ENCODE results near the gene ELF1. TPM values are rescaled to one million over a fixed set of nuclear protein-coding genes. Genes with fewer than 3 reads are reported as not detected.
"Not testable (repeated sequence)": the region's sequence is repeated elsewhere in the genome, so short reads cannot be mapped to it uniquely, and the experiment has no call there.

Gene ELF1
- total RNA-seq, 2 donors from 2014 or later, result 108 to 123 TPM

DNA sequence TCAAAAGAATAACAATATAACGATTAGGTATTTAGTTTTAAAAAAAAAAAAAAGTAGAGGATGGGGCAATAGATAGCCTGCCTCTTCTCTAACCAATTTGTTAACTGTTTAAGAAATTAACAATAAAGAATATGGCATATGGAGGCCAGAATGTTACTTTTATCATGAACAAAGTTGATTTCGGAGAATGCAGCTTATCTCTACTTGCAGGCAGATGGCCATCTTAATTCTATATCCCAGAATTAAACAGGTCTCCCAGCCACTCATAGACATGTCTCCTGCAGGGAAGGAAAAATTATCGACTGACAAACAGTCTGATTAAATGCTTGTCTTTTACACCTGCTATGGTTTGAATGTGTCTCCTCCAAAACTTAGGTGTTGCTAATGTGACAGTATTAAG lies 133.1 kb downstream of the ELF1 start:
- intact Hi-C loops (cut with DNase I), result no loop called here
- WGBS, result 87% methylated on average over 3 of the region's 3 CpGs

DNA sequence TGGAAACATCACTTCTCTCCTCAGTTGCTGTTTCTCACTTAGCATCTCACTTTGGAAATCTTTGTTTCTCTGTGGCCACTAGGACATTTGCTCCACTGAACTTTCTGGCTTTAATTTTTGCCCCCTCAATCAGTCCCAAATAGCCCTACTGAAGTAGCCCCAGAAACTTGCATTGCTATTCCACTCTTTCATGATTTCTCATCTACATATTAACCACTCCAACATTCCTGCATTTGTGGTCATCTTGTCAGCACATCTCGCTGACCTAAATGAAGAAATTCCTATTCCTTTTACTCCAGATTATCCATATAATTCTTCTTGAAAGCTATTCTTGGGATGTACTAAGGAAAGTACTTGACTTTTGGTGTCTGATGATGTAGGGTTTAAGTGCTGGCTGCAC lies 134.9 kb downstream of the ELF1 start:
- DNase-seq (ENCODE audit: low spot score); H3K4me3 ChIP-seq; H3K4me1 ChIP-seq (replicated peaks); H3K9me3 ChIP-seq; intact Hi-C loops (cut with DNase I); H3K27ac ChIP-seq; H3K27me3 ChIP-seq (replicated peaks; ENCODE audit: insufficient read depth); H3K36me3 ChIP-seq: not testable (repeated sequence)
- WGBS, result no CpG with 5 or more reads among the region's 1 CpG

More for the DNA sequence above, 133.1 kb downstream of the ELF1 start:
- Histone ChIP-seq H3K36me3 (no peaks in the 10 kb centered on the region), H3K9me3 (no peaks in the 10 kb centered on the region), H3K27me3 (replicated peaks; ENCODE audit: insufficient read depth) (no peaks in the 10 kb centered on the region), H3K4me3 (no peak overlapping the region), H3K4me1 (replicated peaks) (no peaks in the 10 kb centered on the region), H3K27ac (no peak overlapping the region)
- DNase-seq (ENCODE audit: low spot score), result no peak
- TF ChIP-seq, protein P1, sequence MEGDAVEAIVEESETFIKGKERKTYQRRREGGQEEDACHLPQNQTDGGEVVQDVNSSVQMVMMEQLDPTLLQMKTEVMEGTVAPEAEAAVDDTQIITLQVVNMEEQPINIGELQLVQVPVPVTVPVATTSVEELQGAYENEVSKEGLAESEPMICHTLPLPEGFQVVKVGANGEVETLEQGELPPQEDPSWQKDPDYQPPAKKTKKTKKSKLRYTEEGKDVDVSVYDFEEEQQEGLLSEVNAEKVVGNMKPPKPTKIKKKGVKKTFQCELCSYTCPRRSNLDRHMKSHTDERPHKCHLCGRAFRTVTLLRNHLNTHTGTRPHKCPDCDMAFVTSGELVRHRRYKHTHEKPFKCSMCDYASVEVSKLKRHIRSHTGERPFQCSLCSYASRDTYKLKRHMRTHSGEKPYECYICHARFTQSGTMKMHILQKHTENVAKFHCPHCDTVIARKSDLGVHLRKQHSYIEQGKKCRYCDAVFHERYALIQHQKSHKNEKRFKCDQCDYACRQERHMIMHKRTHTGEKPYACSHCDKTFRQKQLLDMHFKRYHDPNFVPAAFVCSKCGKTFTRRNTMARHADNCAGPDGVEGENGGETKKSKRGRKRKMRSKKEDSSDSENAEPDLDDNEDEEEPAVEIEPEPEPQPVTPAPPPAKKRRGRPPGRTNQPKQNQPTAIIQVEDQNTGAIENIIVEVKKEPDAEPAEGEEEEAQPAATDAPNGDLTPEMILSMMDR (IDR thresholded peaks at IDR 0.05), result no peak
- TF ChIP-seq POLR2AphosphoS5 (IDR thresholded peaks at IDR 0.05), result no peak
- no peak for TF ChIP-seq POLR2A (IDR thresholded peaks at IDR 0.05)

Other genes with a start within 250 kb of the ELF1 start
- 10 to 100 TPM; 19.2 to 19.9 TPM for gene MRPS31, start 248.1 kb downstream of the ELF1 start, total RNA-seq
- 10 to 100 TPM in 1 of 2 donors, 1 to 10 TPM in 1; 7.4 to 32.8 TPM for gene SLC25A15, start 229.7 kb downstream of the ELF1 start, total RNA-seq
- 10 to 100 TPM; 13.3 to 14.1 TPM for gene WBP4, start 42.2 kb upstream of the ELF1 start, total RNA-seq
- gene KBTBD6, start 113.5 kb upstream of the ELF1 start, total RNA-seq, result 10 to 100 TPM; 10.2 to 10.6 TPM
- 10 to 100 TPM; 10.5 to 13.2 TPM for gene KBTBD7, start 175.3 kb upstream of the ELF1 start, total RNA-seq
- gene MTRF1, start 244.3 kb upstream of the ELF1 start, total RNA-seq, result 10 to 100 TPM; 10.8 to 22.2 TPM